Effector memory CD4-positive, alpha-beta T cell (primary cell): ENCODE data around the gene DMGDH.
A peak's percentile ranks its signal among the peaks of the same experiment; 100 is the strongest.

Source experiments
- DNase-seq, 3 donors: peaks; one replicate each; pipeline ENCODE4 v3.0.0-alpha.2; 2020
- H3K27ac ChIP-seq: 2 replicates; pipeline ENCODE4 v1.7.0; 2013; ENCODE audit warnings: mild to moderate bottlenecking, low read length, moderate library complexity; ENCODE audit not compliant: insufficient read depth, poor library complexity, severe bottlenecking
- H3K27me3 ChIP-seq: replicated peaks from 2 replicates; pipeline ENCODE4 v1.7.0; 2013; ENCODE audit warnings: mild to moderate bottlenecking, low read length; ENCODE audit not compliant: insufficient read depth, control insufficient read depth, poor library complexity, severe bottlenecking
- H3K36me3 ChIP-seq: 2 replicates; pipeline ENCODE4 v1.7.0; 2013; ENCODE audit warnings: mild to moderate bottlenecking, low read length, moderate library complexity; ENCODE audit not compliant: control insufficient read depth, insufficient read depth
- H3K4me1 ChIP-seq: 2 replicates; pipeline ENCODE4 v1.7.0; 2013; ENCODE audit warnings: low read length, mild to moderate bottlenecking; ENCODE audit not compliant: control insufficient read depth, insufficient read depth, poor library complexity, severe bottlenecking
- H3K4me3 ChIP-seq: 2 replicates; pipeline ENCODE4 v1.7.0; 2013; ENCODE audit warnings: low read length, low read depth, mild to moderate bottlenecking; ENCODE audit not compliant: insufficient read depth, poor library complexity, severe bottlenecking
- H3K9me3 ChIP-seq: 2 replicates; pipeline ENCODE4 v1.7.0; 2013; ENCODE audit warnings: mild to moderate bottlenecking, low read length, moderate library complexity; ENCODE audit not compliant: control insufficient read depth

DMGDH gene

DNA sequence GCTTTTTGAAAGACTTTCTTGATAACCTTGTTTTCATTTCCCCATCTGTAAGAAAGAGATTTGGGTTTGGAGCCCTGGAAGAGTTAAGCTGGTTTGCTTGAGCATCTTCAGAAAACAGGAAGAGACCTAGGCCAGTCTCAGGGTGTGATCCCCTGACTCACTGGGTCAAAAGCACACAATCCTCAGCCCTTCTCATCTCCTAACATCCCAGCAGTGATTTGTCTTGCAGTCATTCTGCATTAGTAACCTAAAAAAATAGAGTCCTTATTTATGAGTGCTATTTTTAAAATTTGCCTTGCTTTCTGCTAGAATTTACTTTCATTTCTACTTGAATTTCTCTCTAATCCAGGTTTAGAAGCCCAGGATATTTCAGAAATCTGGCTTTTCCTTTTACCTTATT lies 68.0 kb downstream of the DMGDH start:
- H3K27me3 ChIP-seq: no peaks in the 10 kb centered on the region
- no peak overlapping the region for H3K27ac ChIP-seq
- H3K36me3 ChIP-seq: no peaks in the 10 kb centered on the region
- H3K4me3 ChIP-seq: no peak overlapping the region
- DNase-seq: no peak
- no peaks in the 10 kb centered on the region for H3K4me1 ChIP-seq
- no peaks in the 10 kb centered on the region for H3K9me3 ChIP-seq

DNA sequence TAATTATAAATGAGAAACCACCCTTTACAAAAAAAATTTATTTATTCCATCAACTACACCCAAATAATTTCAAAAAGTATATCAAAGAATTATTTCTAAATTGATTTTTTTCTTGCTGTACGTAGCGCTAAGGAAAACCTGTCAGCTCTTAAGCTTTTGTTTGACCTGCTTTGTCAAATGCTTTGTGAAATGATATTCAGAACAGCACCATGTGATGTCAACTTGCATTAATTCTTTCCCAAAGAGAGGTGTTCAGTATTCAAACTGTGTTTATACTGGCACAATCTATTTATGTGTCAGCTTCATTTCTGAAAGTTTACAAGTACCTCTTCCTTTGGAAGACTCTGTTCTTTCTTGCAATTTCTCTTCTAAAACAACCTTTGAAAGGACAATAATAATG lies 72.4 kb downstream of the DMGDH start:
- Histone ChIP-seq H3K9me3 (no peaks in the 10 kb centered on the region), H3K36me3 (no peaks in the 10 kb centered on the region), H3K4me3 (no peak overlapping the region), H3K27ac (no peak overlapping the region), H3K4me1 (no peaks in the 10 kb centered on the region), H3K27me3 (no peaks in the 10 kb centered on the region)
- no peak for DNase-seq

DNA sequence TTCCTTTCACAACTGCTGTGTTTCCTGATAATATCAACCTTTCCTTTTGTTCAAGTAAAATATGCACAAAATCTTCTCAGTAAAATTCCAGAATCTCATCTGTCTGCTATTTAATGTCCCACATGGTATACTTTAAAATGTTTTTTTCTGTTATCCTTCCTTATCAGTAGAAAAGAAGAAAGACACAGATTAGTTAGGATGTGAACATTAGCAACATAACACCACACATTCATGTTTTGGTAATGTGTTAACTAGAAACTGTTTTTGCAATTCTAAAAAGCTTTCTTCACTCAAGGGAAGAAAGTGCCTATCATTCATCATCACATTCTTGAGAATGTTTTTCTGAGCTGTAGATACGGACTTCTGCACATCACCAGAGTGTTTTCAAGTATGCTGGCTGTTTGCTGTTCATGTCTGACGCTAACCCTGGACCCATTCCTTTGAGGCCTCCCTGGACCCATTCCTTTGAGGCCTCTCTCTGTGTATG lies 73.9 kb downstream of the DMGDH start:
- DNase-seq: no peak

GRCh38 chr5:78993165-78993564 lies 76.3 kb downstream of the DMGDH start:
- Histone ChIP-seq H3K27ac (no peak overlapping the region), H3K4me1 (no peaks in the 10 kb centered on the region), H3K4me3 (no peak overlapping the region), H3K36me3 (no peaks in the 10 kb centered on the region), H3K9me3 (no peaks in the 10 kb centered on the region), H3K27me3 (no peaks in the 10 kb centered on the region)
- DNase-seq: no peak

More for the DNA sequence above, 73.9 kb downstream of the DMGDH start:
- H3K36me3 ChIP-seq: no peaks in the 10 kb centered on the region
- H3K4me3 ChIP-seq: no peak overlapping the region
- H3K27ac ChIP-seq: no peak overlapping the region
- H3K9me3 ChIP-seq: no peaks in the 10 kb centered on the region
- H3K4me1 ChIP-seq: no peaks in the 10 kb centered on the region
- H3K27me3 ChIP-seq: no peaks in the 10 kb centered on the region

DNA sequence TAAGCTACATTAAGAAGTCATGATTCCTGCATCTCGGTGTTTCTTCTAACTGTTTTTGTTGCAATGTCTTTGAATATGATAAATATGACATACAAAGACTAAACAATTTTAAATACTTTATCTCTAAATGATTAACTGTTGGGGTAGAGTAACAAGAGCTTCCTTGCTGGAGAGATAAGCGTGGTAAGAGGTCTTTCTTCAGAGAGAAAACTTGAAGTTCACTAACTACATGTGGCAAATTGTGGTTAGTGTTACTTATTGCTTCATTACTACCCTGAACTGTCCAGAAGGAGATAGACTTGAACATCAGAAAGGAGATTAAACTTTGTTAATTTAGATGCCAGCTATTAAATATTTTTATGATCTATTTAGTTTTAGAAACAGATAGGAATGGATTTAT lies 77.3 kb downstream of the DMGDH start:
- Histone ChIP-seq H3K9me3 (no peaks in the 10 kb centered on the region), H3K27ac (no peak overlapping the region), H3K36me3 (no peaks in the 10 kb centered on the region), H3K4me1 (no peaks in the 10 kb centered on the region), H3K4me3 (no peak overlapping the region), H3K27me3 (no peaks in the 10 kb centered on the region)
- DNase-seq: no peak

DNA sequence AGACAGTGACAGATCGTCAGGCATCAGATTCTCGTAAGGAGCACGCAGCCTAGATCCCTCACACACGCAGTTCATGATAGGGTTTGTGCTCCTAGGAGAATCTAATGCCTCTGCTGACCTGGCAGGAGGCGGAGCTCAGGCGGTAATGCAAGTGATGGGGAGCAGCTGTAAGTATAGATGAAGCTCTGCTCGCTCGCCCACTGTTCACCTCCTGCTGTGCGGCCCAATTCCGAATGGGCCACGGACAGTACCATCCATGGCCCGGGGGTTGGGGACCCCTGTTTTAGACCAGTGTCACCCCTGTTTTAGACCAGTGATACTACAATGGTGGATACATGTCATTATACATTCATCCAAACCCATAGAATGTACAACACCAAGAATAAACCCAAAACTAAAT lies 80.4 kb downstream of the DMGDH start:
- Histone ChIP-seq H3K27ac (no peak overlapping the region), H3K9me3 (no peaks in the 10 kb centered on the region), H3K36me3 (no peaks in the 10 kb centered on the region), H3K4me1 (no peaks in the 10 kb centered on the region), H3K27me3 (no peaks in the 10 kb centered on the region), H3K4me3 (no peak overlapping the region)
- DNase-seq: no peak

DNA sequence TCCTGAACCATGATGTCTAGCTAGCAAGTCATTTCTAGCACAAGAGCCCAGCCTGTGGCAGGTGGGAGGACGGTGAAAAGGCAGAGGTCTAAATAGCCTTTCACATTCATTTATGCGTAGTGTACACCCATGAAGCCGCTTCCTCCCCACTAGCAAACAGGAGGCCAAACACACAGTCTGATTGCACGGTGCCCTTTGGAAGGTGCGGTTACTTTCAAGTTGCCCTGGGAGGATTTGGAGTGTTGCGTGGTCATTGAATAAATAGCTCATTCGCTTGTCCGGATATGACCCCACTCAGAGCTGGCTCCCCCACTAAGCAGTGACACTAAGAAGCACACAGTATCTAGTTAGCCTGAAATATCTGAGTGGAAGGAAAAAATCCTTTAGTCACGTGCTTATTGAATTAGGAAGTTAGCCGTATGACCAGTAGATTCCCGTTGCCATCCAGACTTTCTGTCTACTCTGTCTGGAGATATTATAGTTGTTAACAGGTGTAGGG lies 83.7 kb downstream of the DMGDH start:
- no peaks in the 10 kb centered on the region for H3K27me3 ChIP-seq
- H3K4me3 ChIP-seq: peak overlapping the region; percentile 79
- H3K36me3 ChIP-seq: no peaks in the 10 kb centered on the region
- no peaks in the 10 kb centered on the region for H3K4me1 ChIP-seq
- peak; percentile 7 to 8 (median 8) for DNase-seq
- peak overlapping the region; percentile 81 for H3K27ac ChIP-seq
- no peaks in the 10 kb centered on the region for H3K9me3 ChIP-seq

- Histone ChIP-seq H3K27me3 (no peaks in the 10 kb centered on the region), H3K4me1 (no peaks in the 10 kb centered on the region), H3K27ac (peak within 1 kb of the TSS; percentile 81), H3K9me3 (no peaks in the 10 kb centered on the region), H3K36me3 (no peaks in the 10 kb centered on the region), H3K4me3 (peak within 1 kb of the TSS; percentile 79)
- peak in 2 of 3 donors; percentile 19 to 37 for DNase-seq
Measured at GRCh38 chr5:78985116-78985724, 84.3 kb downstream of the DMGDH start, which contains the start of gene ARSB. Gene ARSB, minus strand, starts transcription at chr5:78985310. Its CDS starts 62 bp downstream, at chr5:78985248.

DNA sequence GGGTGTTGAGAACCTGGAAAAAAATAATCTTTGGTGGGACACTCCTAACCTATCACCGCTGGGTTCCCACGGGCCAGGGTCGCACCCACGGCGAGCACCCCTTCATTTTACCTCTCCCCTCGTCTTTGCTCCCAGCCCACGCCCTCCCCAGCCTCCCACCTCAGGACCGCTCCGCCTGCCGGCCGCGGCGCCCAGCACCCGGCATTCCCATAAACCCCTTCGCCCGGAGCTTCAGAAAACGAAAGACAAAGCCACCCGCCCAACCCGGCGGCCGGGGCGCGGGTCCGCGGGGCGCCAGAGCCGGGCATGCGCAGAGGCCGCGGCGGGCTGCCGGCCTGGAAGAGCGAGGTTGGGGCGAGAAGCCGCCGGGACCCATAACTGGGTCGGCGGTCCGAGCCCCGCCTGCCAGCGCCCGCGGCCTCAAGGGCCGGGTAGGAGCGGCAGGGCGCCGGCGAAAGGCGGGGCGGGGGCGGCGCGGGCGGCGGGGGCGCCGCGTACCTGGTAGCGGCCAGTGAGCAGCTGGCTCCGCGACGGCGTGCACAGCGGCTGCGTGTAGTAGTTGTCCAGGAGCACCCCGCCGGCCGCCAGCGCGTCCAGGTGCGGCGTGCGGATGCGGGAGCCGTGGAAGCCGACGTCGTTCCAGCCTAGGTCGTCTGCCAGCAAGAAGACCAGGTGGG lies 84.9 kb downstream of the DMGDH start:
- peak overlapping the region; percentile 79 for H3K4me3 ChIP-seq
- no peaks in the 10 kb centered on the region for H3K27me3 ChIP-seq
- DNase-seq: peak; percentile 65 to 69 (median 65)
- H3K4me1 ChIP-seq: no peaks in the 10 kb centered on the region
- peak overlapping the region; percentile 81 for H3K27ac ChIP-seq
- H3K9me3 ChIP-seq: no peaks in the 10 kb centered on the region
- H3K36me3 ChIP-seq: no peaks in the 10 kb centered on the region
